Dermis microvascular lymphatic vessel endothelial cell (primary cell): ENCODE measurements around the gene CLECL1. TPM values are rescaled to one million over a fixed set of nuclear protein-coding genes. Genes with fewer than 3 reads are reported as not detected.
"Not testable (repeated sequence)": the region's sequence is repeated elsewhere in the genome, so short reads cannot be mapped to it uniquely, and the experiment has no call there.

Experiments
- DNase-seq, 2 donors: peaks; one replicate each; pipeline versions ENCODE4 v3.0.0 to v3.0.0-alpha.2; 2010; ENCODE audit warnings: low read depth in 2 of 2
- total RNA-seq: library from RNA; depleted of rRNA; stranded (reverse); fragments of >200 nt; gene quantifications from 2 replicates; pipeline ENCODE4 v1.2.1, GENCODE V29; 2014

The CLECL1 gene
- total RNA-seq, 1 donor from 2014 or later, result not detected

DNA sequence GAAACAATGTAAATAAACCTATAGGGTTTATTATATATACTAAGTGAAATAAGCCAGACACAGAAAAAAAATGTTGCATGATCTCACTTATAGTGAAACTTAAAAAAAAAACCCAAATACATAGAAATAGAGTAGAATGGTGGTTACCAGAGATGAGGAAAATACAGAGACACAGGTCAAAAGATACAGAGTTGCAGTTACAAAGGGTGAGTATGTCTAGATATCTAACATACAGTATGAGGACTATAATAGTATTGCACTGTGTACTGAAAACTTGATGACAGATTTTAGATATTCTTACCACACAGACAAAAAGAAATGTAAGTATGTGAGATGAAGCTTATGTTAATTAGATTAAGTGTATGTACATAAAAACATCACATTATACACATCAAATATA is 35.3 kb downstream of the CLECL1 start:
- no peak for DNase-seq

- not testable (repeated sequence) for DNase-seq
These were observed 37.2 kb downstream of the CLECL1 start for GRCh38 chr12:9695661-9696060.

GRCh38 chr12:9695150-9695549 is 37.7 kb downstream of the CLECL1 start:
- not testable (repeated sequence) for DNase-seq

- no peak for DNase-seq
These were observed 38.7 kb downstream of the CLECL1 start for GRCh38 chr12:9694241-9694640.

- DNase-seq, result no peak
These were observed 40.0 kb downstream of the CLECL1 start for GRCh38 chr12:9692909-9693308.

GRCh38 chr12:9687228-9687627 is 45.7 kb downstream of the CLECL1 start:
- DNase-seq, result no peak

DNA sequence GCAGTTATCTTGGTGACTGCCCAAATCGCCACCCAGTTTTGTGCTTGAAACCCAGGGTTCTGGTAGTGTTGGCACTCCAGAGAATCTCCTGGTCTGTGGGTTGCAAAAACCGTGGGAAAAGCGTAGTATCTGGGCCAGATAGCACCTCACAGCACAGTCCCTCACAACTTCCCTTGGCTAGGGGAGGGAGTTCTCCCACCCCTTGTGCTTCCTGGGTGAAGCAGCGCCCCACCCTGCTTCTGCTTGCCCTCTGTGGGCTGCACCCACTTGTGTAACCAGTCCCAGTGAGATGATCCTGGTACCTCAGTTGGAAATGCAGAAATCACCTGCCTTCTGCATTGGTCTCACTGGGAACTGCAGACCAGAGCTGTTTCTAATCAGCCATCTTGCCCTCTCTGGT is 47.0 kb downstream of the CLECL1 start:
- DNase-seq, result no peak

DNA sequence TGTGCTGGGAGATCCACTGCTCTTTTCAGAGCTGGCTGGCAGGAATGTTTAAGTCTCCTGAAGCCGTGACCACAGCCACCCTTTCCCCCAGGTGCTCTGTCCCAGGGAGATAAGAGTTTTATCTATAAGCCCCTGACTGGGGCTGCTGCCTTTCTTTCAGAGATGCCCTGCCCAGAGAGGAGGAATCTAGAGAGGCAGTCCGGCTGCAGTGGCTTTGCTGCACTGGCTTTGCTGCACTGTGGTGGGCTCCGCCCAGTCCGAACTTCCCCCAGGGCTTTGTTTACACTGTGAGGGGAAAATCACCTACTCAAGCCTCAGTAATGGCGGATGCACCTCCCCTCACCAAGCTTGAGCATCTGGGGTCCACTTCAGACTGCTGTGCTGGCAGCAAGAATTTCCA is 47.5 kb downstream of the CLECL1 start:
- not testable (repeated sequence) for DNase-seq

- not testable (repeated sequence) for DNase-seq
These were observed 49.9 kb downstream of the CLECL1 start for GRCh38 chr12:9682949-9683348.

DNA sequence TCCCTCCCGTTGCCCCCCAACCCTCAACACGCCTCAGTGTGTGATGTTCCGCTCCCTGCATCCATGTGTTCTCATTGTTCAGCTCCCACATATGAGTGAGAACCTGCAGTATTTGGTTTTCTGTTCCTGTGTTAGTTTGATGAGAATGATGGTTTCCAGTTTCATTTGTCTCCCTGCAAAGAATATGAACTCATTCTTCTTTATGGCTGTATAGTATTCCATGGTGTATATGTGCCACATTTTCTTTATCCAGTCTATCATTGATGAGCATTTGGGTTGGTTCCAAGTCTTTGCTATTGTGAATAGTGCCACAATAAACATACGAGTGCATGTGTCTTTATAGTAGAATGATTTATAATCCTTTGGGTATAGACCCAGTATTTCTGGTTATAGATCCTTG is 50.4 kb downstream of the CLECL1 start:
- DNase-seq, result not testable (repeated sequence)

DNA sequence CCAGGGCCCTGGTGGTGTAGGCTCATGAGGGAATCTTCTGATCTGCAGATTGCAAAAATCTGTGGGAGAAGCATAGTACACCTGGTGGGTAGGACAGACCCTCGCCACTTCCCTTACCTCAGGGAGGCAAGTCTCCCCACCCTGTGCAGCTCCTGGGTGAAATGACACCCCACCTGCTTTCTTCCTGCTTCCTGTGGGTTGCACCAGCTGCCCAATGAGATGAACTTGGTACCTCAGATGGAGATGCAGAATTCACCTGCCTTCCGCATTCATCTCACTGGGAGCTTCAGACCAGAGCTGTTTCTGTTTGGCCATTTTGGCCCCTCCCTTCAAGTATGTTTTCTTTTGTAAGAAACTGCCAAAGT is 58.7 kb downstream of the CLECL1 start:
- DNase-seq, result no peak

GRCh38 chr12:9673404-9674225 is 59.3 kb downstream of the CLECL1 start:
- DNase-seq, result peak; percentile 28 to 91

Other genes starting within 250 kb of the CLECL1 start
- not detected in 2 replicates for gene KLRB1, start 125.2 kb downstream of the CLECL1 start, total RNA-seq
- gene CLEC2D, start 63.4 kb downstream of the CLECL1 start, total RNA-seq, result 0.64 and 0.89 TPM in 2 replicates
- gene CD69, start 27.8 kb upstream of the CLECL1 start, total RNA-seq, result 0.39 and 1.3 TPM in 2 replicates
- not detected in 2 replicates for gene KLRF1, start 94.4 kb upstream of the CLECL1 start, total RNA-seq
- gene CLEC2B, start 136.3 kb upstream of the CLECL1 start, total RNA-seq, result 45.4 and 53.5 TPM in 2 replicates
- gene KLRF2, start 148.4 kb upstream of the CLECL1 start, total RNA-seq, result not detected in 2 replicates
- not detected in 2 replicates for gene CLEC2A, start 199.3 kb upstream of the CLECL1 start, total RNA-seq
- gene CLEC12A, start 238.3 kb upstream of the CLECL1 start, total RNA-seq, result not detected in 2 replicates